Measurements from ENCODE around the gene EDAR. TPM values are rescaled to one million over a fixed set of nuclear protein-coding genes. Genes with fewer than 3 reads are reported as not detected.

EDAR gene
- total and polyA plus RNA-seq, 7 donors: 0.01 TPM; not detected in 6

DNA sequence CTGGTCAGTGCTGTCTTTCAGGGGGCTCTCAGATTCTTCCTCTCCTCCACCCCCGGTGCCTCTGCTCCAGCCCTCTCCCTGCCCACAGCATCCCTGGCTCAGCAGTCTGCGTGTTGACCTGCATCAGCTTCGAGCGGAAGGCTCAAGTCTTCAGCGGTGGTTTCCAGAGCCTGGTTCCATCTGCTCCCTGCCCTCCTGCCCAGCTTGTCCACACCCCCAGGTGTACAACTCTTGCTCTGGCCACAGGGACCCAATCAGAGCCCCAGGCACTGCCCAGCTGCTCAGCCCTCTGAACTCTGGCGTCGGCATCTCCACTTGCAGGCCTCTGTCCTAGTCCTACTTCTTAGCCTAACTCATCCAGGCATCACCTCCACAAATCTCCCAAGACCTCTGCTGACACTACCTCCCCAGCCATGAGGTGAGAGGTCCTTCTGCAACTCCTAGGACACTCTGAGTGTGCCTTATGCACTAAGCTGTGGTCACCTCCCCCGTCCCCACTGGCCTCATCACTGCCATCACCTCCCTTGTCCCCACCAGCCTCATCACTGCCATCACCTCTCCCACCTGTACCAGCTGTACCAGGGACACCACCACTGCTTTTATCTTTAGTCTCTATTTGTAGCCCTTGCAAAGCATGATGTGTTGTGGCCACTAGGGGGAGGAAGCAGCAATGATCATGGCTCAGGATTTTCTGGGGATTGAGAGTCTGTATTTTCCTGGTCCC lies 60.9 kb downstream of the EDAR start:
- H3K4me3 ChIP-seq: no peak overlapping the region
- no peak for ATAC-seq
- H3K4me1 ChIP-seq: no peaks in the 10 kb centered on the region
- no peaks in the 10 kb centered on the region for H3K9me3 ChIP-seq
- no peaks in the 10 kb centered on the region for H3K36me3 ChIP-seq (ENCODE audit: insufficient read depth in 1 of 2, low read depth in 1 of 2)
- no peak overlapping the region for H3K27ac ChIP-seq
- TF ChIP-seq, protein P1, sequence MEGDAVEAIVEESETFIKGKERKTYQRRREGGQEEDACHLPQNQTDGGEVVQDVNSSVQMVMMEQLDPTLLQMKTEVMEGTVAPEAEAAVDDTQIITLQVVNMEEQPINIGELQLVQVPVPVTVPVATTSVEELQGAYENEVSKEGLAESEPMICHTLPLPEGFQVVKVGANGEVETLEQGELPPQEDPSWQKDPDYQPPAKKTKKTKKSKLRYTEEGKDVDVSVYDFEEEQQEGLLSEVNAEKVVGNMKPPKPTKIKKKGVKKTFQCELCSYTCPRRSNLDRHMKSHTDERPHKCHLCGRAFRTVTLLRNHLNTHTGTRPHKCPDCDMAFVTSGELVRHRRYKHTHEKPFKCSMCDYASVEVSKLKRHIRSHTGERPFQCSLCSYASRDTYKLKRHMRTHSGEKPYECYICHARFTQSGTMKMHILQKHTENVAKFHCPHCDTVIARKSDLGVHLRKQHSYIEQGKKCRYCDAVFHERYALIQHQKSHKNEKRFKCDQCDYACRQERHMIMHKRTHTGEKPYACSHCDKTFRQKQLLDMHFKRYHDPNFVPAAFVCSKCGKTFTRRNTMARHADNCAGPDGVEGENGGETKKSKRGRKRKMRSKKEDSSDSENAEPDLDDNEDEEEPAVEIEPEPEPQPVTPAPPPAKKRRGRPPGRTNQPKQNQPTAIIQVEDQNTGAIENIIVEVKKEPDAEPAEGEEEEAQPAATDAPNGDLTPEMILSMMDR (IDR thresholded peaks at IDR 0.05): peak; percentile 50
- 83 to 86% (median 85%) methylated on average over 8 of the region's 8 CpGs for WGBS, 3 donors
- intact Hi-C loops (cut with DNase I): loop anchor here in 1 of 2 donors (5.0 kb wide), 1 partner anchor 584 kb away; no protein-coding TSS in a partner anchor
- DNase-seq: no peak
- H3K27me3 ChIP-seq (ENCODE audit: insufficient read depth in 3 of 3, low read length in 2 of 3): no peaks in the 10 kb centered on the region

DNA sequence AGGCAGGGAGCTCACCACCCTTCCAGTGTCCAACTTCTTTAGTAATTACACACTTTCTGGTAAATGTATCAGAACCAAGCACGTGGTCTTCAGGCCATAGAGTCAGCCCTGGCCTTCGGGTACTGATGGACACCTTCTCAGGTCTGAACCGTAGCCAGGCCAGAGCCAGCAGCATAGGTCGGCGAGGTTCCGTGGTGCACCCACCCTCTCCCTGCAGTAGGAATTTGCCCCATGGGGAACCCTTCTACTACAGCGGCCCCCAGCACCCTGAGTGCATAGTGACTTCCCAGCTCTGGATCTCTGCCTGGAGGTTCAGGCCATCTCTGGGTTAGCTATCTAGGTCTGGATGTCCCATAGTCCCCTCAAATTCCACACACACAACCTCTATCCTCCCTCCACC lies 61.6 kb downstream of the EDAR start:
- TF ChIP-seq, protein P1 (IDR thresholded peaks at IDR 0.05): no peak
- Histone ChIP-seq H3K4me1 (no peaks in the 10 kb centered on the region), H3K27ac (no peak overlapping the region), H3K36me3 (ENCODE audit: insufficient read depth in 1 of 2, low read depth in 1 of 2) (no peaks in the 10 kb centered on the region), H3K27me3 (ENCODE audit: insufficient read depth in 3 of 3, low read length in 2 of 3) (no peaks in the 10 kb centered on the region), H3K4me3 (no peak overlapping the region), H3K9me3 (no peaks in the 10 kb centered on the region)
- ATAC-seq (no peak), DNase-seq (no peak)
- intact Hi-C loops (cut with DNase I): loop anchor here in 1 of 2 donors (5.0 kb wide), 1 partner anchor 585 kb away; no protein-coding TSS in a partner anchor
- 83 to 96% (median 84%) methylated on average over 7 of the region's 7 CpGs for WGBS, 3 donors

DNA sequence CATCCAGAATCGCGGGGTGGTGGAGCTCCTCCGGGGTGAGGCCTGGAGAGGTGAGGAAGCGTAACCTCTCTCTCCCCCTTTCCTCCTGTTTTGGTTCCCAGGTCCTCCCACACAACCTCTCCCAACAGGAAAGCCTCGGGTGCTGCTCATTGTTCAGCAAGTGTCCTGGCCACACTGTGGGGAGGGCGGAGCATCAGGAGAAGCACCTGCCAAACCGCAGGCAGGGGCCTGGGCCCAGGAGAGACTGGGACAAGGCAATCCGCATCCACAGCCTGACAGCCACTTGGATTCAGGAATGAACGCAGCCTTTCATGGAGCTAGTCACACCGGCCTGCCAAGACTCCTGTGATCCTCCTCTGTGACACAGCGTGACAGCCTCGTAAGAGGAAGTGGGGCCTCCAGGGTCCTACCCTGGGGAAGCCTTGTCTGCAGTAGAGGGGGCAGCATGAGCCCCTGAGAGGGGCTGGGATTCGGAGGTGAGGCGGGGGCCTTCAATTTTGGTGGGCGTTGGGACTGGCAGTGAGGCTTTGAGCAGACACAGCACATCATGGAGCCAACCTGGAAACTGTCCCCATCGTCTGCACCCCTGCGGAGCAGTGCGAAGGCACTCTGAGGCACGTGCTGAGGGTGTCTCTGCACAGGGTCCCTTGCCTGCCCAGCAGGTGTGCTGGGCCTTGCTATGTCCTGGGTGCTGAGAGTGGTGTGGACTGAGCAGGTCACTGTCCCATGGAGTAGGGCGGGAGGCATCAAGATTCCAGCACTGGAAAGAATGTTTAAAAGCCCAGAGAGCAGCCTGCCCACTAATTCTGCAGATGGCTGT lies 62.2 kb downstream of the EDAR start:
- 77 to 86% (median 85%) methylated on average over 20 of the region's 20 CpGs for WGBS, 3 donors
- TF ChIP-seq, protein P1 (IDR thresholded peaks at IDR 0.05): no peak
- ATAC-seq: no peak

DNA sequence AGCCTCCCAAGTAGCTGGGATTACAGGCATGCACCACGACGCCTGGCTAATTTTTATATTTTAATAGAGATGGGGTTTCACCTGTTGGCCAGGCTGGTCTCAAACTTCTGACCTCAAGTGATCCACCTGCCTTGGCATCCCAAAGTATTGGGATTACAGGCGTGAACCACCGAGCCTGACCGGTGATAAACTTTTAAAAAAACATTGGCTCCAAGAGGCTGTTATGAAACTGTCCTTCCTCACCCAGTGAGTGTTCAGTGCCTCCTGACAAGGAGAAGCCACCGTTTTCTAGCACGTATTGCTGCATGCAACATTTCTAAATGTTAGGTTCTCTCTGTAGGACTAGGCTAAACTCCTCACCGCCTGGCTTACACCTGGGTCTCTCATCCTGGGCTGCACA lies 63.3 kb downstream of the EDAR start:
- TF ChIP-seq, protein P1 (IDR thresholded peaks at IDR 0.05): no peak
- DNase-seq (no peak), ATAC-seq (no peak)
- intact Hi-C loops (cut with DNase I): loop anchor here in 1 of 2 donors (5.0 kb wide), 1 partner anchor 587 kb away; no protein-coding TSS in a partner anchor
- no peaks in the 10 kb centered on the region for H3K36me3 ChIP-seq (ENCODE audit: insufficient read depth in 1 of 2, low read depth in 1 of 2)
- 67 to 78% (median 77%) methylated on average over 8 of the region's 8 CpGs for WGBS, 3 donors
- H3K4me1 ChIP-seq: no peaks in the 10 kb centered on the region
- no peak overlapping the region for H3K4me3 ChIP-seq
- H3K27ac ChIP-seq: no peak overlapping the region
- no peaks in the 10 kb centered on the region for H3K27me3 ChIP-seq (ENCODE audit: insufficient read depth in 3 of 3, low read length in 2 of 3)
- no peaks in the 10 kb centered on the region for H3K9me3 ChIP-seq

More for the DNA sequence above, 62.2 kb downstream of the EDAR start:
- Histone ChIP-seq H3K36me3 (ENCODE audit: insufficient read depth in 1 of 2, low read depth in 1 of 2) (no peaks in the 10 kb centered on the region), H3K27me3 (ENCODE audit: insufficient read depth in 3 of 3, low read length in 2 of 3) (no peaks in the 10 kb centered on the region), H3K27ac (no peak overlapping the region), H3K9me3 (no peaks in the 10 kb centered on the region), H3K4me1 (no peaks in the 10 kb centered on the region), H3K4me3 (no peak overlapping the region)
- DNase-seq: no peak
- intact Hi-C loops (cut with DNase I): loop anchor here in 1 of 2 donors (5.0 kb wide), 1 partner anchor 586 kb away; no protein-coding TSS in a partner anchor
